Right lobe of liver (tissue), 4 donors: Measurements from ENCODE around the gene SCP2D1.

Experiments
- CTCF ChIP-seq, 4 donors: fragments of 200-600 bp in 3 of 4; fragments of 450-650 bp in 1 of 4; IDR thresholded peaks; one replicate each; pipeline versions ENCODE4 v1.5.1 to v1.8.0; 2016 to 2022; ENCODE audit warnings: antibody characterized with exemption in 4 of 4, mild to moderate bottlenecking in 2 of 4
- POLR2A ChIP-seq: fragments of 450-650 bp; IDR thresholded peaks from one replicate; pipeline ENCODE4 v1.6.1; 2017; ENCODE audit warnings: antibody characterized with exemption, mild to moderate bottlenecking
- donor health status: DM: no; HTN: no; CAD: no.
- donor health status: DM: no; HTN: no; CAD: no.
- donor health status: DM: no; HTN: yes; CAD: no.

GRCh38 chr20:18840248-18840645 lies 26.7 kb downstream of the SCP2D1 start:
- TF ChIP-seq CTCF (IDR thresholded peaks at IDR 0.05) (no peak), POLR2A (no peak)
